Uterus (tissue), 2 donors: ENCODE results near the gene PROC.

Experiments
- CTCF ChIP-seq, 4 experiments: fragments of 200-600 bp in 2 of 4; fragments of 450-650 bp in 2 of 4; sonication (generic) in 2 of 4; IDR thresholded peaks; one replicate each; pipeline ENCODE4 v1.5.1; 2016 to 2019; ENCODE audit warnings: antibody characterized with exemption in 4 of 4, mild to moderate bottlenecking in 2 of 4, moderate library complexity in 1 of 4
- POLR2A ChIP-seq, 2 donors: fragments of 450-650 bp; IDR thresholded peaks; one replicate each; pipeline ENCODE4 v1.6.1; 2016; ENCODE audit warnings: antibody characterized with exemption in 2 of 2, mild to moderate bottlenecking in 1 of 2, moderate library complexity in 1 of 2

- TF ChIP-seq CTCF (IDR thresholded peaks at IDR 0.05) (no peak), POLR2A (IDR thresholded peaks at IDR 0.05) (no peak)
Observed at GRCh38 chr2:127434515-127434914, 16.3 kb downstream of the PROC start.
